ENCODE results near the gene CLEC14A.
A peak's percentile ranks its signal among the peaks of the same experiment; 100 is the strongest.

Gene CLEC14A

DNA sequence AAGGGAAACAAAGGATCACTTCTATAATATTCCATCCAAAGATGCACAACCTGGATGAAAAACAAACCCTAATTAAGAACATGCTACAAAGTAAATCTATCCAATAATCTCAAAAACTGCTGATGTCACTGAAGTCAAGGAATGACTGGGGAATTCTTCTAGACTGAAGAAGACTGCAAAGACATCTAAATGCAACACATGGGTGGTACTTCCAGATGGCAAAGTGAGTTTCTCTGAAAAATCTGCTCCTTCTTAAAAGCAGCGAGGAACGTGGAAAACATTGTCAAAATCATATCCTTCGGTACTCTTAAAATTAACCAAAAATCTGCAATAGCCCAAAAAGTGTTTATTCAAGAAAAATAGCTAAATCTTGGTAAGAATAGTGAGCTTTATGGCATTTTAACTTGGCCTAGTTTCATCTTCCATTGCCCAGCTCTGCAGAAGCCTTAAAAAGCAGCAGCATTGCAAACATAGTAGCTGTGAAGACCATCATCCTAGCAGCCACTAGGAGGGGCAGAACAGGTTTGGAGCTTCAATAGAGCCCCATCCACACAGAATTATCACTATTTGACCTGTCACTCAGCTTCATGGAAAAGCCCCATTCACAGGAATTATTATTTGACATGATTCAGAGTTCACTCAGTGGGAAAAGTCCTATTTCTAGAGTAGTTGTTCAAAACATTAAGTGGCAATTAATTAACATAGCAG, 7.4 kb downstream of the CLEC14A start:
- no peak for DNase-seq

GRCh38 chr14:38243696-38244240, 12.1 kb downstream of the CLEC14A start:
- DNase-seq, result no peak

DNA sequence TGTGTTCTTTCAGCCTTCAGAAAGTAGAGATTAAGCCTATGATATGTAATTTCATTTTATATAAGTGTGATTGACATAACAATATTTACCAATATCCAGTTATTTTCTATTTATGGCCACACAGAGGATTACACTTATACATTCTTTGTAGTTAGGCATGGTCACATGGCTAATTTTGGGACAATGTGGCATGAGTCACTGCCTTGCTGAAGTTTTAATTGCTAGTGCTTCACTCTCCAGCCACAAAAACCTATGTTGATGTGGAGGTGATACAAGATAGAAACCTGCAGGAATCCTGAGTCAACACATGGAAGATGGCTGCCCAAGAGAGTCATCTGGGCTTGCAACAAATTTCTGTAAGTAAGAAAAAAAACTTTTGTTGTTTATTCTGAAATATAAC, 17.0 kb downstream of the CLEC14A start:
- no peak for DNase-seq

GRCh38 chr14:38238332-38238731, 17.6 kb downstream of the CLEC14A start:
- no peak for DNase-seq

- DNase-seq, result no peak
These were observed 22.7 kb downstream of the CLEC14A start for GRCh38 chr14:38233218-38233617.

DNA sequence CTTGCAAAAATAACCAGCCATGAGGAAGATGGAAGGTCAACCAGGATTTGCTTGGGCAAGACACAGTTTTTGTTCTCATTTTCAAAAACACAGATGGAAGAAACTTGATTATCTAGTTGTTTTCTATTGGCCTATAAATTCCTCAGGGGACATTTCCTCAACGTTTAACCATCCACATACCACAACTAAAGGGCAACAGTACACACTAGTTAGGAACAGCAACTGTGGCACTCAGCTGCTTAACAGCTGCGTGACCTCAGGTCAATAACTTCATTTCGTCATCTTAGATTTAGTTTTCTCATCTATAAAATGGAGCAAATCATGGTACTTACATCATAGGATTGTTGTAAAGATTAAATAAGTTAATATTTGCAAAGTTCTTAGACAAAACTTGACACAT, 29.5 kb downstream of the CLEC14A start:
- DNase-seq, result no peak

DNA sequence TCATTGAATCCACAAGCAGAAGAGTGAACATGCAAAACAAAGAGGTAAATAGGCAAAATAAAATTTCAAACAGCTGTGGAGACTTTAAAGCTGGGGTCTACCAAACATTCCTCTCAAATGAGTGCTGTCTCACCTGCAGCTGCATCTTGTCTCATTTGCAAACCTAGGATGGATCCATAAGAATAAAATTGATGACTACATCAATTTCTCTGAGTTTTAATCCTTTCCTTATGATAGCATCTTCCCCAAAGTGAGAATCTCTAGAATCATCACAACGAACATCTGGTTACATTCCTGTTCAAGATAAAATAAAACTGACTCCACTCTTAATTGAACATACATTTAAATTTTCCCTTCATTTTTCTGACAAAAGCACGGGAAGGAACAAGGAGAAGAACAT, 29.9 kb downstream of the CLEC14A start:
- no peak for DNase-seq

- DNase-seq, result no peak
These were observed 31.6 kb downstream of the CLEC14A start for GRCh38 chr14:38224338-38224737.

DNA sequence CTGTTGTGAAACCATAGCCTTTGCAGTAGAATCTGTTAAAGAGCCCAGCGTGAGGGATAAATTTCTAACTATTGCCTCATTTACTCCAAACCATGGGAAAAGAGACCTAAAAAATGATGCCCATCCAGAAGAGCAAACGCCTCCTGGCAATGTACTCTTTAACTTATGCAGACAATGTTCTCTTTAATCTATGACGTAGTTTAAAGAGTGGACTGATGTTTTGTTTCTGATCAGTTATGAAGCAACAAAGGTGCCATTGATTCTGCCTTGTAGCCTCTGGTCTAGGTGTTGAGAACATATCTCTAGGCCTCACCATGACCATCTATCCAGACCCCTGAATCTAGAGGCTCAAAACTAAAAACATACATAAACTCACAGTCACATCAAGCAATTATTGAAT, 34.8 kb downstream of the CLEC14A start:
- DNase-seq, result no peak

DNA sequence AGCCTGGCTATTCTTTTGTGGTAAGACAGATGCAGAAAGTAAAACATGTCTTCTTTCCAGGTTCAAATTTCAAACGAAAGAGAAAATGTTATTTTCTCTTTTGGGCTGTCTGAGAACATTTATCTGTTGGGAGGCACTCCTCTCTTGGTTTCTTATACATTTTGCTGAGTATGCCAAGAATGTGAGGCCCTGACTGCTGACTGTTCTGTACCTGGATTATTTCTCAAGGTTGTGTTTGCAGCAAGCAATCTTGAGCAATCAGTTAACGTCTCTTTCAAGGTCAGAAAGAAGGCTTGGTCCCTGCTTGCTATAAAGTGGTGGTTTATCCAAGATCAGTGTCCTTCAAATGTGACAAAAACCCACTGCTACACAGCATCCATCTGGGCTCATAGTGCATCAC, 38.3 kb downstream of the CLEC14A start:
- DNase-seq, result no peak

DNA sequence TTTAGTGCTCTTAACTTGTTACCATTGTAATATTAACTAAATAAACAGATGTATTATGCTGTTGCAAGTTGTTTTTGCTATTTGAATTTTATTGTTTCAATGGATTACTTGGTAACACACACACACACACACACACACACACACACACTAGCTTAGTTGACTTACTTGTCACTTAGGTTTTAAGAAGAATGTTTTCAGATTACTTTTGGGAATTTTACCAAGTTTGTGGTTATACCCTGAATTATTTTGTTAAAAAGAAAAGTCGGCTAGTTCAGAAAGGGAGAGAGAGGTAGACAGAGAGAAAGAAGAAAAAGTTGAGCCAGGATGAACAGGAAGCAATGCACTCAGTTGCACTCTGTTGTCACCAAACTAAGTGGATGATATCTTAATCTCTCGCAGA, 42.9 kb downstream of the CLEC14A start:
- DNase-seq, result no peak

DNA sequence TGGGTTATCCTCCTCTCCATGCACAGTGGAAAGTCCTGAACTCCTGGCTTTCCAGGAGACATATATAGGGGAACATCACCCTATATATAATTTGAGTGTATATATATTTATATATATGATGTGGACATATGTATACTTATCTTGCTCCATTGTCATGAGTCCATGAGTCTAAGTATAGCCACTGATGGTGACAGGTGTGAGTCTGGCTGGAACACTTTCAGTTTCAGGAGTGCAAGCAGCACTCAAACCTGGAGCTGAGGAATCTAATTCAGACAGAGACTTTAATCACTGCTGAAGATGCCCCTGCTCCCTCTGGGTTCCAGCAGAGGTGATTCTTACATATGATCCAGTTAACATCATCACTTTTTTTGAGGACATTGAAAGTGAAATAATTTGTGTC, 43.8 kb downstream of the CLEC14A start:
- DNase-seq, result no peak

DNA sequence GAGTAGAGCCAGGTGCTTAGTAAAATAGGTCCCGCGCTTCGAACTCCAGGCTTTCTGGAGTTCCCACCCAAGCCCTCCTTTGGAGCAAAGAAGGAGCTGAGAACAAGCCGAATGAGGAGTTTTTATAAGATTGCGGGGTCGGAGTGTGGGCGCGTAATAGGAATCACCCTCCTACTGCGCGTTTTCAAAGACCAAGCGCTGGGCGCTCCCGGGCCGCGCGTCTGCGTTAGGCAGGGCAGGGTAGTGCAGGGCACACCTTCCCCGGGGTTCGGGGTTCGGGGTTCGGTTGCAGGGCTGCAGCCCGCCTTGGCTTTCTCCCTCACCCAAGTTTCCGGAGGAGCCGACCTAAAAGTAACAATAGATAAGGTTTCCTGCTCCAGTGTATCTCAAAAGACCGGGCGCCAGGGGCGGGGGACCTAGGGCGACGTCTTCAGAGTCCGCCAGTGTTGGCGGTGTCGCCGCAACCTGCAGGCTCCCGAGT, 44.6 kb downstream of the CLEC14A start:
- no peak for DNase-seq

GRCh38 chr14:38210587-38211216, 45.2 kb downstream of the CLEC14A start:
- DNase-seq, result no peak

DNA sequence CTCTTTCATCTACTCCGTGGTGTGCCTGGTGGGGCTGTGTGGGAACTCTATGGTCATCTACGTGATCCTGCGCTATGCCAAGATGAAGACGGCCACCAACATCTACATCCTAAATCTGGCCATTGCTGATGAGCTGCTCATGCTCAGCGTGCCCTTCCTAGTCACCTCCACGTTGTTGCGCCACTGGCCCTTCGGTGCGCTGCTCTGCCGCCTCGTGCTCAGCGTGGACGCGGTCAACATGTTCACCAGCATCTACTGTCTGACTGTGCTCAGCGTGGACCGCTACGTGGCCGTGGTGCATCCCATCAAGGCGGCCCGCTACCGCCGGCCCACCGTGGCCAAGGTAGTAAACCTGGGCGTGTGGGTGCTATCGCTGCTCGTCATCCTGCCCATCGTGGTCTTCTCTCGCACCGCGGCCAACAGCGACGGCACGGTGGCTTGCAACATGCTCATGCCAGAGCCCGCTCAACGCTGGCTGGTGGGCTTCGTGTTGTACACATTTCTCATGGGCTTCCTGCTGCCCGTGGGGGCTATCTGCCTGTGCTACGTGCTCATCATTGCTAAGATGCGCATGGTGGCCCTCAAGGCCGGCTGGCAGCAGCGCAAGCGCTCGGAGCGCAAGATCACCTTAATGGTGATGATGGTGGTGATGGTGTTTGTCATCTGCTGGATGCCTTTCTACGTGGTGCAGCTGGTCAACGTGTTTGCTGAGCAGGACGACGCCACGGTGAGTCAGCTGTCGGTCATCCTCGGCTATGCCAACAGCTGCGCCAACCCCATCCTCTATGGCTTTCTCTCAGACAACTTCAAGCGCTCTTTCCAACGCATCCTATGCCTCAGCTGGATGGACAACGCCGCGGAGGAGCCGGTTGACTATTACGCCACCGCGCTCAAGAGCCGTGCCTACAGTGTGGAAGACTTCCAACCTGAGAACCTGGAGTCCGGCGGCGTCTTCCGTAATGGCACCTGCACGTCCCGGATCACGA, 46.0 kb downstream of the CLEC14A start:
- DNase-seq, result no peak

GRCh38 chr14:38208618-38209562, 47.0 kb downstream of the CLEC14A start:
- DNase-seq, result peak; percentile 35

- no peak for DNase-seq
These were observed 47.9 kb downstream of the CLEC14A start, which contains the start of gene SSTR1 for GRCh38 chr14:38207736-38208617. Gene SSTR1 (plus strand): TSS chr14:38207904. CDS start chr14:38209390, 1,486 bp downstream.

DNA sequence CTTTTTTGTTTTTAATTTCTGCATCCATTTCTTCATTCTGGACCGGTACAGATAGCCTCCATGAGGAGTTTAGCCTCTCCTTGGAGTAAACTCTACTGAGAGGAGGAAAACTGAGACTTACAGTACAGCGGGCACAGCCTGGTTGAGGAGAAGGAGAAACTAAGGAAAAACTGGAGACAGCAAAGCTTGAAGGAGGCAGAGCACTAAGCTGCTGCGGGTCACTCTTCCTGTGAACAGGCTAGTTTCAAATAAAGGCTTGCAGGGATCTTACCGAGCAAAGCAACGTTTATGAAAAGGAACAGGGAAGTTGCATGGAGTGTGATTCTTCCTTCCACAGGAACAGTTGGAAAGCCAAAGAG, 48.5 kb downstream of the CLEC14A start:
- DNase-seq, result peak; percentile 16

DNA sequence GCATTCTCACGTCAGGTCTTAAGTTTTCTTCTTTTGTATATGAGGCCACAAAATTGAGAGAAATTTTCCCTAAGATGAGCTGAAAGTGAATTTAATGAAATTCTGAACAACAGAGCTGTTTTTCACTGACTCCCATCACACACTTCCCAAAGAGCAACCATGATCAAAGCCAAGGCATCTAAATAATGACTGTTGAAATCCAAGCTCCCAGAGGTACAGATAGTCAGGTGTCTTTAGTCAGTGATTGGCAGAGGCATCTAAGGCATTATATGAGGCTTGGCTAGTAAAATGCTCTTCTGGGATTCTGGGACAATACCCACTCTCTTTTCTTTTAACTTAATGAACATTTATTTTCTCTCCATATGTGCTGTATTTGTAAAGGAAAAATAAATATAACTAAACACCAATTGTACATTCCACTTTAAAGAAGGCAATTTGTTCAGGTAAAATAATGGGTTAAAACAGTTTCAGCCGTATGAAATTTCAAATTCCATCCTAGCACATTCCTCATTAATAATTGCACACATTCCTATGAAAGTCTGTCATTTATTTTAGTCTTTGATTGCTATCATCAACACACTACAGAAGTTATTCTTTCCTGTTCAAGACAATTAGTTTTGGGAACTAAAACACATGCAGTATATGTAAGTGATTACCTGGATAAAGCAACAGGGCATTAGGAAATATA, 49.1 kb downstream of the CLEC14A start:
- DNase-seq, result no peak

GRCh38 chr14:38205949-38206665, 49.8 kb downstream of the CLEC14A start:
- DNase-seq, result no peak

Measured in kidney glomerular epithelial cell (primary cell).